ENCODE results near the gene OAS3. TPM values are rescaled to one million over a fixed set of nuclear protein-coding genes. Genes with fewer than 3 reads are reported as not detected.

The OAS3 gene
- total RNA-seq, 1 experiment from 2014 or later = 17.4 TPM

DNA sequence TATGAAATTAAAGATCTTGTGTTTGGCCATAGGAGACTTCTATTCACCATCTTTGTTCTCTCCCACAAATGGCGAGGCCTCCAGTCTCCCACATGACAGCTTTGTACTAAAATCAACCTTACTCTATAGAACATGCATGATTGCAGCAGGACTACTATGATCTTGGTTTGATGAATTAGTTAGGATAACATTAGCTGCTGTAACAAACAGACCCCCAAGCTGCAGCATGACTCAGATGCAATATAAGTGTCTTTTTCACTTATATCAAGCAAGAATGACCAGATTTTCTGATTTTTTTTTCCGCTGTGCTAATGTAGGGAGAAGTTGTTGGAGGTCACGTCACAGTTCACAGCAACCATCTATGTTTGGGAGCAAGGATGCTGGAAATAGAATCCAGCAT lies 10.8 kb upstream of the OAS3 start:
- Histone ChIP-seq H4K20me1 (ENCODE audit: insufficient read depth) (no peaks in the 10 kb centered on the region), H3K4me3 (no peak overlapping the region), H3K36me3 (ENCODE audit: low read depth) (no peaks in the 10 kb centered on the region), H2AFZ (no peak overlapping the region), H3K9me2 (ENCODE audit: insufficient read depth) (no peaks in the 10 kb centered on the region), H3K27me3 (ENCODE audit: insufficient read depth, low read depth) (no peaks in the 10 kb centered on the region), H3F3A (ENCODE audit: insufficient read depth, low read depth) (no peaks in the 10 kb centered on the region), H3K79me2 (ENCODE audit: low read depth) (no peaks in the 10 kb centered on the region), H3K27ac (no peak overlapping the region), H3K4me2 (no peak overlapping the region), H3K4me1 (replicated peaks; ENCODE audit: insufficient read depth) (no peaks in the 10 kb centered on the region), H3K9me3 (ENCODE audit: insufficient read depth, low read depth) (peaks cover 4% of the 10 kb centered on the region; the same call in 1 of the 2 replicates)
- BruUV-seq (replicated peaks) = no TSS peak
- CTCF ChIA-PET = no interaction called here
- intact Hi-C loops (cut with micrococcal nuclease; ENCODE audit: unreplicated experiment) = no loop called here
- TF ChIP-seq, protein P1, sequence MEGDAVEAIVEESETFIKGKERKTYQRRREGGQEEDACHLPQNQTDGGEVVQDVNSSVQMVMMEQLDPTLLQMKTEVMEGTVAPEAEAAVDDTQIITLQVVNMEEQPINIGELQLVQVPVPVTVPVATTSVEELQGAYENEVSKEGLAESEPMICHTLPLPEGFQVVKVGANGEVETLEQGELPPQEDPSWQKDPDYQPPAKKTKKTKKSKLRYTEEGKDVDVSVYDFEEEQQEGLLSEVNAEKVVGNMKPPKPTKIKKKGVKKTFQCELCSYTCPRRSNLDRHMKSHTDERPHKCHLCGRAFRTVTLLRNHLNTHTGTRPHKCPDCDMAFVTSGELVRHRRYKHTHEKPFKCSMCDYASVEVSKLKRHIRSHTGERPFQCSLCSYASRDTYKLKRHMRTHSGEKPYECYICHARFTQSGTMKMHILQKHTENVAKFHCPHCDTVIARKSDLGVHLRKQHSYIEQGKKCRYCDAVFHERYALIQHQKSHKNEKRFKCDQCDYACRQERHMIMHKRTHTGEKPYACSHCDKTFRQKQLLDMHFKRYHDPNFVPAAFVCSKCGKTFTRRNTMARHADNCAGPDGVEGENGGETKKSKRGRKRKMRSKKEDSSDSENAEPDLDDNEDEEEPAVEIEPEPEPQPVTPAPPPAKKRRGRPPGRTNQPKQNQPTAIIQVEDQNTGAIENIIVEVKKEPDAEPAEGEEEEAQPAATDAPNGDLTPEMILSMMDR (conservative IDR thresholded peaks at IDR 0.05) = no peak
- no peak for TF ChIP-seq EZH2 (IDR thresholded peaks at IDR 0.05; ENCODE audit: low read depth)
- POLR2A ChIA-PET (ENCODE audit: unreplicated experiment) = no interaction called here
- no peak for DNase-seq

DNA sequence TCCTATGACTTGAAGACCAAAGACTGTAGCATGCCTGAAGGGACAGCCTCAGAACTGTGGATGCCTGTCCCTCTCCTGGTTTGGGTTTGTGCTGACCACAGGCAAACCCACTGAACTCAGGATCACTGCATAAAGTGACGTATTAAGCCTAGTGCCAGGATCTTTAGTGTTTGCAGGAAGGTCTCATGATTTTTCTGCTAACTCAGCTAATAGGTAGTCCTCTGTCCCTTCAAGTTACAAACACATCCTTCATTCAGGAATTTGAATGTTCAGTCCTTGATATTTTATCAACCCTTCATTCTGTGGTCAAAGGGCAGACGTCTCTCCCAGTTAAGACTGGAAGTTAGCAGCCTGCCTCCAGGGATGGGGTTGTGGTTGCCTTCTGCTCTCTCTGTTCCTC lies 10.3 kb upstream of the OAS3 start:
- Histone ChIP-seq H3K9me2 (ENCODE audit: insufficient read depth) (no peaks in the 10 kb centered on the region), H3K4me3 (no peak overlapping the region), H2AFZ (no peak overlapping the region), H3F3A (ENCODE audit: insufficient read depth, low read depth) (no peaks in the 10 kb centered on the region), H3K27me3 (ENCODE audit: insufficient read depth, low read depth) (no peaks in the 10 kb centered on the region), H3K27ac (no peak overlapping the region), H4K20me1 (ENCODE audit: insufficient read depth) (no peaks in the 10 kb centered on the region), H3K4me1 (replicated peaks; ENCODE audit: insufficient read depth) (no peaks in the 10 kb centered on the region), H3K79me2 (ENCODE audit: low read depth) (no peaks in the 10 kb centered on the region), H3K4me2 (no peak overlapping the region), H3K36me3 (ENCODE audit: low read depth) (no peaks in the 10 kb centered on the region), H3K9me3 (ENCODE audit: insufficient read depth, low read depth) (peaks cover 4% of the 10 kb centered on the region; the same call in 1 of the 2 replicates)
- DNase-seq = no peak
- POLR2A ChIA-PET (ENCODE audit: unreplicated experiment) = no interaction called here
- TF ChIP-seq EZH2 (IDR thresholded peaks at IDR 0.05; ENCODE audit: low read depth) = no peak
- TF ChIP-seq, protein P1 (conservative IDR thresholded peaks at IDR 0.05) = no peak
- intact Hi-C loops (cut with micrococcal nuclease; ENCODE audit: unreplicated experiment) = no loop called here
- CTCF ChIA-PET = no interaction called here
- BruUV-seq (replicated peaks) = no TSS peak

DNA sequence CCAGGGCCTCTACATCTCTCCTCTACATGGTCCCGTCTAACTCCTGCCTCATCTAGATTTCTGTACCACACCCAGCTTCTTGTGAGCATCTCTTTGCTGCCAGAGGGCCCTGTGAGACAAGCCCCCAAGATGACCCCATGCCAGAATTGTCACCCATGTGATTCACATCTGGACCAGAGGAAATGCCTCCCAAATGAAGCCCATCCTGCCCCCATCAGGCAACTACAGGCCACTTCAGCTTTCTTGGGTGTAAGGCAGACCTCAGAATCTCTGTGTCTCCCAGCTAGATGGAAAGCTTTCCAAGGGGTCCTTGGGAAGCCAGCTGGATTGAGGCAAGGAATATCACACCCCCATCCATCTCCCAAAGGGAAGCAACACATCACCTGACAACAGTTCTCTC lies 9.3 kb upstream of the OAS3 start:
- no peaks in the 10 kb centered on the region for H3K27me3 ChIP-seq (ENCODE audit: insufficient read depth, low read depth)
- no peaks in the 10 kb centered on the region for H3F3A ChIP-seq (ENCODE audit: insufficient read depth, low read depth)
- intact Hi-C loops (cut with micrococcal nuclease; ENCODE audit: unreplicated experiment) = no loop called here
- no peak overlapping the region for H2AFZ ChIP-seq
- ChIA-PET CTCF (no interaction called here), POLR2A (ENCODE audit: unreplicated experiment) (no interaction called here)
- BruUV-seq (replicated peaks) = no TSS peak
- no peak overlapping the region for H3K4me3 ChIP-seq
- no peaks in the 10 kb centered on the region for H4K20me1 ChIP-seq (ENCODE audit: insufficient read depth)
- TF ChIP-seq, protein P1 (conservative IDR thresholded peaks at IDR 0.05) = no peak
- TF ChIP-seq EZH2 (IDR thresholded peaks at IDR 0.05; ENCODE audit: low read depth) = no peak
- H3K9me2 ChIP-seq (ENCODE audit: insufficient read depth) = no peaks in the 10 kb centered on the region
- no peak overlapping the region for H3K4me2 ChIP-seq
- peaks cover 4% of the 10 kb centered on the region; the same call in 1 of the 2 replicates for H3K9me3 ChIP-seq (ENCODE audit: insufficient read depth, low read depth)
- no peak for DNase-seq
- H3K79me2 ChIP-seq (ENCODE audit: low read depth) = no peaks in the 10 kb centered on the region
- H3K27ac ChIP-seq = no peak overlapping the region
- no peaks in the 10 kb centered on the region for H3K4me1 ChIP-seq (replicated peaks; ENCODE audit: insufficient read depth)
- no peaks in the 10 kb centered on the region for H3K36me3 ChIP-seq (ENCODE audit: low read depth)
